ENCODE results near the gene SLBP.

Gene SLBP

DNA sequence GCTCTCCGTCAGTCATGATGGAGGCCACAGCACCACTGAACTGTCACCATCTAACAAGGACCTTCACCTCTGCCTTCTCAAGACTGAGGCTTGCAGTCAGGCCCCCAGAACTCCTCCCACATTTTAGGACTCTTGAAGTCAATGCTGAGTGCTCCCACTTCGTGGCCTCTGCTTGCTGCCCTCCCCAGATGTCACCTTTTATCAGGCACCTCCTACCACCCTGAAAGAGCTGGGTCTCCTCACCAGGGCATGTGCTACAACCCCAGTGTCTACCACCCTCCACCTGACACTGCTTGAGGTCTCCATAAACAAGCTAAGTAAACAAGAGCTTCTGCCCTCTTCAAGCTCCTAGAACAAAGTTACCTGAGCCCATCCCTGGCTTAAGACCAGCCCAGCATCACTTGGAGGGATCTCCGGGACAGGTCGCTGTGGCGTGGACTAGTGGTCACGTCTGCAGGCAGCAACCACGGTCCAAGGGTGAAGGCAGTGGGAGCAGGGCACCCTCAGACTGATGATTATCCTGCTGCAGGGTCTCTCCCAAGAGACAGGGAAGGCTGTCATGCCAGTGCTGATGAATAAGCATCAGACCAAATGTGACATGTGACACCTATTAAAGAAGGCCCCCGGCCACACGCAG is 20.3 kb downstream of the SLBP start:
- Histone ChIP-seq H3K9ac (ENCODE audit: low read depth, low read length) (no peak overlapping the region), H3K27me3 (ENCODE audit: control insufficient read depth, insufficient read depth, low read length) (no peaks in the 10 kb centered on the region), H3K9me3 (replicated peaks; ENCODE audit: low read length) (no peaks in the 10 kb centered on the region), H3K4me2 (ENCODE audit: low read length) (no peak overlapping the region), H3K4me3 (ENCODE audit: low read length) (no peak overlapping the region), H3K36me3 (ENCODE audit: insufficient read depth, low read length) (peaks cover 51% of the 10 kb centered on the region), H3K4me1 (ENCODE audit: control insufficient read depth, insufficient read depth, low read length) (peaks cover 21% of the 10 kb centered on the region)

DNA sequence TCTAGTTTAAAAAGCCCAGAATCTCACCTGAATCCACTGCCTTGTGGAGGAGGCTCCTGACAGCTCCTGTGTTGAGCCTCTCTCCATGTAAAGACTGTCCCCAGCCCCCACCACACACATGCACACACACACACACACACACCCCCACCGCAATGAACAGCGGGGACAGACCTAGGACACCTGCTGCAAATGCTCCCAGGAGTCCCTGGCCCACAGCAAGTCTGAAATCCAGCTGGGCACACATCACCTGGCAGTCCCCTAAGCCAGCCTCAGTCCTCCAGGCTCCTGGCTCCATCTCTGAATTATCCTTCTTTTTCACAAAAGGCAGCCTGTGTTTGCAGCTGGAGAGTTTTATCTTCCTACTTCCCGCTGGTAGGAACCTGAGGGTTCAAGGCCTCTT is 21.4 kb downstream of the SLBP start:
- Histone ChIP-seq H3K9me3 (replicated peaks; ENCODE audit: low read length) (no peaks in the 10 kb centered on the region), H3K4me3 (ENCODE audit: low read length) (no peak overlapping the region), H3K9ac (ENCODE audit: low read depth, low read length) (no peak overlapping the region), H3K36me3 (ENCODE audit: insufficient read depth, low read length) (peaks cover 51% of the 10 kb centered on the region), H3K4me1 (ENCODE audit: control insufficient read depth, insufficient read depth, low read length) (peaks cover 10% of the 10 kb centered on the region), H3K4me2 (ENCODE audit: low read length) (no peak overlapping the region), H3K27me3 (ENCODE audit: control insufficient read depth, insufficient read depth, low read length) (no peaks in the 10 kb centered on the region)

DNA sequence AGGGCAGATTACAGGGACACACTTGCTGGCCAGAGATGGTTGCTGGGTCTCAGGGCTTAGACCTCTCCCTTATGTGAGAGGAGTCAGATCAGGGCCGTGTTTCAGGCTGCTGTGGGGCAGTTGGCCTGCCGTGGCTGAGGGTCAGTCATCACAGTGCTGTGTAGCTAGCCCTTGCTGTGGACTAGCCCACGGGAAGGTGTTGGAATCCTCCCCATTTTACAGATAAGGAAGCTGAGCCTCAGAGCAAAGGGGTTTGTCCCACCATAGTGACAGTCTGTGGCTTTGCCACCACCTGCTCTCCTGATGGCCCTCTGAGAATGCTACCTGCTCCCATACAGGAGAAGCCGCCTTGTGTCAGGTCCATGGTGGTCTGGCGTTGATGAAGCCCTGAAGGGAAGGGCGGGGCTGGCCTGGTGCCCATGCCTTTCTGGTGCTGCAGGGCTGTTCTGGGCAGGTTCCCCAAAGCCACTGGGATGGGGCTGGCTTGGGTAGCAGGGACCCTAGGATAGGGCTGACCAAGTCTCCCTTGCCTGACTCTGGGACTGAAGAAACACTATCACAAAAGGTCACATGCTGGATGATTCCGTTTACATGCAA is 25.6 kb downstream of the SLBP start:
- Histone ChIP-seq H3K27me3 (ENCODE audit: control insufficient read depth, insufficient read depth, low read length) (no peaks in the 10 kb centered on the region), H3K4me1 (ENCODE audit: control insufficient read depth, insufficient read depth, low read length) (peaks cover 17% of the 10 kb centered on the region), H3K9me3 (replicated peaks; ENCODE audit: low read length) (no peaks in the 10 kb centered on the region), H3K36me3 (ENCODE audit: insufficient read depth, low read length) (peaks cover 12% of the 10 kb centered on the region), H3K4me3 (ENCODE audit: low read length) (no peak overlapping the region), H3K4me2 (ENCODE audit: low read length) (no peak overlapping the region), H3K9ac (ENCODE audit: low read depth, low read length) (no peak overlapping the region)

GRCh38 chr4:1685235-1686150 is 26.6 kb downstream of the SLBP start:
- Histone ChIP-seq H3K36me3 (ENCODE audit: insufficient read depth, low read length) (peaks cover 2% of the 10 kb centered on the region), H3K4me1 (ENCODE audit: control insufficient read depth, insufficient read depth, low read length) (peaks cover 17% of the 10 kb centered on the region), H3K9ac (ENCODE audit: low read depth, low read length) (no peak overlapping the region), H3K4me3 (ENCODE audit: low read length) (no peak overlapping the region), H3K27me3 (ENCODE audit: control insufficient read depth, insufficient read depth, low read length) (no peaks in the 10 kb centered on the region), H3K4me2 (ENCODE audit: low read length) (no peak overlapping the region), H3K9me3 (replicated peaks; ENCODE audit: low read length) (no peaks in the 10 kb centered on the region)

- H3K9me3 ChIP-seq (replicated peaks; ENCODE audit: low read length) = no peaks in the 10 kb centered on the region
- no peaks in the 10 kb centered on the region for H3K27me3 ChIP-seq (ENCODE audit: control insufficient read depth, insufficient read depth, low read length)
- H3K36me3 ChIP-seq (ENCODE audit: insufficient read depth, low read length) = no peaks in the 10 kb centered on the region
- peaks cover 17% of the 10 kb centered on the region for H3K4me1 ChIP-seq (ENCODE audit: control insufficient read depth, insufficient read depth, low read length)
- peak overlapping the region; percentile 69 for H3K4me3 ChIP-seq (ENCODE audit: low read length)
- peak overlapping the region; percentile 78 for H3K4me2 ChIP-seq (ENCODE audit: low read length)
- H3K9ac ChIP-seq (ENCODE audit: low read depth, low read length) = peak overlapping the region; percentile 64
Observed at GRCh38 chr4:1684506-1685234, 27.4 kb downstream of the SLBP start.

DNA sequence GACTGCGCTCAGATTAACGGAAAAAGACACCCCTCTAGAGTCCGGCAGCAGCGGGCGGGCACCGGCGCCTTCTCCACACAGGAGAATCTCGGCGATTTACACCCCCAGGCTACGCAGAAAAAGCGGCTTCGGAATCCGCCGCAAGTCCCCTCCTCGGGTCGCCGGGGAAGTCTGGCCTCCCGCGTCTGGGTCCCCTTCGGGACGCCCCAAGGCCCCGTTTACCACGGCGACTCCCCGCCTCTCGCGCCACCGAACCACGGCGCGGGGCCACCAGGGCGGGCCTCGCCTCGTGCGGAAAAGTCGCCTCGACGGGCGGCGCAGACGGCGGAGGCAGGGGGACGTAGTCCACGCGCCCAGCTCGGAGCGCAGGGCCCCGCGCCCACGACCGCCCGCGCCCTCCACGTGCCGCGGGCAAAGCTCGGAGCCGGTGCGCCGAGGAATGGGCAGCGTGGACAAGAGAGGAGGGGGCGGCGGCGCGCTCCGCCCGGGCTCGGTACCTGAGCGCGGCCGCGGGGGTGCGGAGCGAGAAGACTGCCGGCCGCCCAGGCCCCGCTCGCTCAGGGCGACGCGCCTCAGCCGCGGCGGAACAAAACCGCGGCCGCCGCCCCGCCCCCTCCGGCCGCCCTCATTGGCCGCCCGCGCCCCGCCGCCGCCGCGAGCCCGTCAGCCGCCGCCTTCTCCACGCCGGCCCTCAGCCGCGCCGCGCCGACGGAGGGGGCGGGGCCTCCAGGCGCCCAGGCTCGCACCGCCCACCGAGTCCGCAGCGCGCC is 28.2 kb downstream of the SLBP start, which contains the start of gene FAM53A:
TSS of gene FAM53A (minus strand) at position 578 of the 770 bp plus-strand sequence. CDS start 15,572 bp downstream, outside the sequence.
- H3K9me3 ChIP-seq (replicated peaks; ENCODE audit: low read length) = no peaks in the 10 kb centered on the region
- H3K4me2 ChIP-seq (ENCODE audit: low read length) = peak within 1 kb of the TSS; percentile 81
- peak within 1 kb of the TSS; percentile 84 for H3K9ac ChIP-seq (ENCODE audit: low read depth, low read length)
- H3K4me1 ChIP-seq (ENCODE audit: control insufficient read depth, insufficient read depth, low read length) = peaks cover 17% of the 10 kb centered on the region
- H3K27me3 ChIP-seq (ENCODE audit: control insufficient read depth, insufficient read depth, low read length) = no peaks in the 10 kb centered on the region
- peak within 1 kb of the TSS; percentile 69 for H3K4me3 ChIP-seq (ENCODE audit: low read length)
- no peaks in the 10 kb centered on the region for H3K36me3 ChIP-seq (ENCODE audit: insufficient read depth, low read length)

DNA sequence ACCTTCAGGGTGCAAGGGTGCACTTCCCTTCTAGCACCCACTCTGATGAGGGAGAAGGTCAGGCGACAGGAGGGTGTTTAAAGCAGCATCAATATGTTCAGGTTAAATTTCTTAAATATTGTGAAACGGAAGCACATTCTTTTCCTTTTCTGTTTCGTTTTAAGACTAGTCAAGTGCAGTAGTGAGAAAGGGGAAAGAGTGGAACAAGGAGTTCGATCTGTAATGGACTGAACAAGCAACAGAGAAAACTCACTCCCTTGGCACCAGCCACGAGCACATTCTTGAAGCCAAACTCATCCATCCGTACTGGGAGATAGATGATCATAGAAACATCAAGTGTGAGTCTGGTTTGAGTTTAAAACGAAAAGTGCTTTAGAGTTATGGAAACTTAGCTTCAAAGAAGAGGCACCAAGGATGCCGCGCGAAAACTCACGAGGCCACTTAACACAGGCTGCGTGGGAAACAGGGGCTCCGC is 28.8 kb downstream of the SLBP start:
- Histone ChIP-seq H3K4me3 (ENCODE audit: low read length) (peak overlapping the region; percentile 65), H3K9ac (ENCODE audit: low read depth, low read length) (peak overlapping the region; percentile 84), H3K36me3 (ENCODE audit: insufficient read depth, low read length) (no peaks in the 10 kb centered on the region), H3K9me3 (replicated peaks; ENCODE audit: low read length) (no peaks in the 10 kb centered on the region), H3K4me2 (ENCODE audit: low read length) (peak overlapping the region; percentile 81), H3K4me1 (ENCODE audit: control insufficient read depth, insufficient read depth, low read length) (peaks cover 17% of the 10 kb centered on the region), H3K27me3 (ENCODE audit: control insufficient read depth, insufficient read depth, low read length) (no peaks in the 10 kb centered on the region)

DNA sequence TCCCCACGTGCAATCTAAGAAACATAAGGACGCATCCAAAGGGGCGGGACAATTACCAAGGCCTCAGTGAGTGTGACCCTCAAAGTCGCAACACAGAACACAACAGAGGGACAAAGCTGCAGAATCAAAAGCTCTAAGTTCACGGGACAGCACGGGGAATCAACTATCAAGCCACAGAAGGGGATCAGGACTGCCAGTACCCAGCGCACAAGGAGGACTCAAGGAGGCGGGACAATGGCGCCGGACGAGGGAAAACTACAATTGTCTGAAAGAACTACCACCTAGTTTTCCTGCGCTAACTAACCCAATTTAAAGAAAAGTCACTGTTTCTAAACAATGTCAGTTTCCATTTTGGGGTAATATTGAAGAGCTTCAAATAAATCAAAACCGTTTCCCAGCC is 29.3 kb downstream of the SLBP start:
- Histone ChIP-seq H3K4me1 (ENCODE audit: control insufficient read depth, insufficient read depth, low read length) (peaks cover 17% of the 10 kb centered on the region), H3K9me3 (replicated peaks; ENCODE audit: low read length) (no peaks in the 10 kb centered on the region), H3K4me2 (ENCODE audit: low read length) (peak overlapping the region; percentile 81), H3K27me3 (ENCODE audit: control insufficient read depth, insufficient read depth, low read length) (no peaks in the 10 kb centered on the region), H3K36me3 (ENCODE audit: insufficient read depth, low read length) (no peaks in the 10 kb centered on the region), H3K4me3 (ENCODE audit: low read length) (peak overlapping the region; percentile 65), H3K9ac (ENCODE audit: low read depth, low read length) (peak overlapping the region; percentile 84)

DNA sequence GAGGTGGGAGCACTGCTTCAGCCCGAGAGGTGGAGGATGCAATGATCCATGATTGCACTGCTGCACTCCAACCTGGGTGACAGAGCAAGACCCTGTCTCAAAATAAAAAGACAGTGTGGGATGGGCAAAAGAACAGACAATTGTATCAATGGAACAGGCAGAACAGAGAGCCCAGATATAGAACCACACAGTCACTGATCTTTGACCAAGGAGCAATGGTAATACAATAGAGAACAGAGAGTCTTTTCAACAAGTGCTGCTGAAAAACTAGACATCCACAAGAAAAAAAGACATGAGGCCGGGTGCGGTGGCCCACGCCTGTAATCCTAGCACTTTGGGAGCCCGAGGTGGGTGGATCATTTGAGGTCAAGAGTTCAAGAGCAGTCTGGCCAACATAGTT is 33.9 kb downstream of the SLBP start:
- Histone ChIP-seq H3K9ac (ENCODE audit: low read depth, low read length) (no peak overlapping the region), H3K9me3 (replicated peaks; ENCODE audit: low read length) (no peaks in the 10 kb centered on the region), H3K4me1 (ENCODE audit: control insufficient read depth, insufficient read depth, low read length) (peaks cover 7% of the 10 kb centered on the region), H3K4me2 (ENCODE audit: low read length) (no peak overlapping the region), H3K4me3 (ENCODE audit: low read length) (no peak overlapping the region), H3K36me3 (ENCODE audit: insufficient read depth, low read length) (no peaks in the 10 kb centered on the region), H3K27me3 (ENCODE audit: control insufficient read depth, insufficient read depth, low read length) (no peaks in the 10 kb centered on the region)

- H3K4me1 ChIP-seq (ENCODE audit: control insufficient read depth, insufficient read depth, low read length) = no peaks in the 10 kb centered on the region
- no peaks in the 10 kb centered on the region for H3K36me3 ChIP-seq (ENCODE audit: insufficient read depth, low read length)
- no peak overlapping the region for H3K4me2 ChIP-seq (ENCODE audit: low read length)
- no peaks in the 10 kb centered on the region for H3K9me3 ChIP-seq (replicated peaks; ENCODE audit: low read length)
- H3K27me3 ChIP-seq (ENCODE audit: control insufficient read depth, insufficient read depth, low read length) = no peaks in the 10 kb centered on the region
- H3K9ac ChIP-seq (ENCODE audit: low read depth, low read length) = no peak overlapping the region
- H3K4me3 ChIP-seq (ENCODE audit: low read length) = no peak overlapping the region
Observed at GRCh38 chr4:1676605-1677525, 35.3 kb downstream of the SLBP start.
